Erythroblast (primary cell): ENCODE measurements around the gene PHYHIPL.

Source experiments
- DNase-seq, 2 experiments: peaks; one replicate each; lab custom pipeline; 2025; lab: John Stamatoyannopoulos, UW
- GATA1 ChIP-seq: IDR thresholded peaks from 2 replicates; pipeline ENCODE4 v1.6.1; 2011; ENCODE audit warnings: low read depth, mild to moderate bottlenecking, control low read depth, low read length, moderate library complexity
- POLR2A ChIP-seq: IDR thresholded peaks from 2 replicates; pipeline ENCODE4 v1.6.1; 2011; ENCODE audit warnings: mild to moderate bottlenecking, low read length

PHYHIPL gene

DNA sequence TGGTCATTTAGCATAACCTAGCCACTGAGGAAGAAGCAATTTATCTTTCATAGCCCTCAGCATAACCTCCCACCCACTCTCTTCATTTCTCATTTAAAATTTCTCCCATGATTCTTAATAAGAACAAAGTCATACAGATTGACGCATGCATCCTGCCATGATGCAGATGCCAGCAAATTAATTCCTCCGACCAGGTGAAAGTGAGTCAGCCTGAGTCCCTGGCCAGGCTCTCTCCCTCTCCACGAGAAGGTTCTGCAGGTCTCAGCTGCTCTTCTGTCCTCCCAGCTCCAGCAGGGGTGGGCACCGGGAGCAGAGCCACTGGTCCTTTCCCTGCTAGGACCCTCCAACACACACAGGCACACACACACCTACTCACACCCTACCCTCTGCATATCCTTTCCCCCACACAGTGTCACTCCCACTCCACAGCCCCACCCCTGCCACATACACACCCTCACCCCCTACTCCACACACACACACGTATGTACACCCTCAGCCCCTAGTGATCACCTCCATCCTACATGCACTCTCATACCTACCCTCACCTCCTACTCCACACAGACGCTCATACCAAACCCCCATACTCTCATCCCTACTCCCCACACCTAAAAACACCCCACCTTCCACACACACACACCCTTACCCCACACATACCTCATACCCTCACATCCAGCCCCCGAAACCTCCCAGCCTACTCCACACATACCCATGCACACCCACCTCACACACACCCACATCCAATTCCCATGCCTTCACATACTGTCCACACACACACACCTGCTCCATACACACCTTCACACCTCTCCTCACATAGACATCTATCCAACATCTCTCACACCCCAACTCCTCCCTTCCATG, 107.9 kb downstream of the PHYHIPL start:
- TF ChIP-seq POLR2A (no peak), GATA1 (no peak)
- DNase-seq = no peak

DNA sequence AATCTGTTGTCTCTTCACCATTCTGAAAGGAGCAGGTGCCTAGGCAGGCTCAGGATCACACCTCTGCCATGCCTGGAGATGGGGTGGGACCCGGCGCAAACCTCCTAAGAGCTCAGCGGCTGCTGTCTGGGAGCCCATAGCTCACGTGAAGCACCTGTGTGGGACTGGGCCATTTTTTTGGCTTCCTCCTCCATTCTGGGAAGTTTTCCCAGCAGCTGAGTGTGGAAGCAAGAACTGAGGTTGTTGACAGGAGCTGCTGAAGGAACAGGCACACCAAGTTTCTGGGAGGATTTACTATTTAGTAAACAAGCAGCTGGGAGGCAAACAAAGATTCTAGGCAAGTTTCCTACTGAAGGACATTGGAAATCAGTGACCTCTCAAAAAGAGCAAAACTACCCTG, 108.6 kb downstream of the PHYHIPL start:
- no peak for DNase-seq
- no peak for TF ChIP-seq GATA1
- TF ChIP-seq POLR2A = no peak

DNA sequence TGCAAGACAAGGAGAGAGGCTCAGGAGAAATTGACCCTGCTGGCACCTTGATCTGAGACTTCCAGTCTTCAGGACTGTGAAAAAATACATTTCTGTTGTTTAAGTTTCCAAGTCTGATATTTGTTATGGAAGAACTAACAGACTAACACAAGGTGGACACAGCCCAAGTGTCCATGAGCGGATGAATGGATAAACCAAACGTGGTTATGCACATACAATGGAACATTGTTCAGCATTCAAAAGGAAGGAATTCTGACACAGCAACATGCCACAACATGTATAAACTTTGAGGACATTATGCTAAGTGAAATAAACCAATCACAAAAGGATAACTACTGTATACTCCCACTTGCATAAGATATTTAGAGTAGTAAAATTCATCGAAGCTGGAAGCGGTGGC, 109.4 kb downstream of the PHYHIPL start:
- no peak for DNase-seq
- no peak for TF ChIP-seq GATA1
- no peak for TF ChIP-seq POLR2A

DNA sequence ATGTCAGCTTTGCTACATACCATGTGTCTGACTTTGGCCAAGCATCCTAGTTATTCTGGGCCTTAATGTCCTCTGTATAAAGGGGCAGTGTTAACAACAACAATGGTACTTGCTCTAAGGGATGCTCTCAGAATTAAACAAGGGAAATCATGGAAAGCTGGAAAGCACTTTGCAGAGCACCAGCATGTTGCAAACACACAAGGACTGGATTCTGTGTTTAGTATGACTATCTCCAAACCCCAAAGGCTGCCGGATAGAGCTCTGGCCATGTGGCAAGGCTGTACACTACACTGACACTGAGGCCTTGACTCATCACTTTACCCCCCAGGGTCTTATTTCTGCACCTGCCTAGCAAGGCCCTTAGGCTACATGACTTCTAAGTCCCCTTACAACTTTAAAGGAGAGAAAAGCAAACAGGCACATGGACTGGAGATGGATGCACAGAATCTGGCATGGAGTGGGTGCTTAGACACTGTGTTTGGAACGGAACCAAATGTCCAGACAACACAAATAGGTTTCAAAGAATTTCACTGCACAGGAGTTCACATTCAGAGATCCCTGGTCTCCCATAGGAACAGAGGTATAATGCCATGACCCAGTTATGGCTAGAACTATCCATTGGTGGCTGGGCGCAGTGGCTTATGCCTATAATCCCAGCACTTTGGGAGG, 111.3 kb downstream of the PHYHIPL start:
- TF ChIP-seq POLR2A (no peak), GATA1 (no peak)
- no peak for DNase-seq

DNA sequence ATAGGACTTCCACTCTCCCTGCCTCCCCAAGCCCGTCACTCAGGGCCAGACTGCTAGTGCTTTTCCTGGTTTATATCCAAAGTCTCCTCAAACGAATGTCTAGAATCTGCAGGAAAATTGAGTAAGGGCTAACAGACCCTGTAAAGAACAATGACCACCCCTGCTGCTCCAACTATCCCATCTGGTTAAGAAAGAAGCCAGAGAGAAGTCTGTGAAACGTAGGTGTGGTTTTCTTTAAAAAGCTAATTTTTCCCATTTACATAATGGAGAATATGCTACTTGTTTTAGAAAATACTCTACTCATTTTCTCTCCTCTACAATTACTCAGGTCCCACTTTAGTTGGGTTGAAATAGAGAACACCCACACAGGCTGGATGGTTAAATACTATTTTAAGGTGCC, 113.4 kb downstream of the PHYHIPL start:
- no peak for TF ChIP-seq GATA1
- no peak for TF ChIP-seq POLR2A
- no peak for DNase-seq

DNA sequence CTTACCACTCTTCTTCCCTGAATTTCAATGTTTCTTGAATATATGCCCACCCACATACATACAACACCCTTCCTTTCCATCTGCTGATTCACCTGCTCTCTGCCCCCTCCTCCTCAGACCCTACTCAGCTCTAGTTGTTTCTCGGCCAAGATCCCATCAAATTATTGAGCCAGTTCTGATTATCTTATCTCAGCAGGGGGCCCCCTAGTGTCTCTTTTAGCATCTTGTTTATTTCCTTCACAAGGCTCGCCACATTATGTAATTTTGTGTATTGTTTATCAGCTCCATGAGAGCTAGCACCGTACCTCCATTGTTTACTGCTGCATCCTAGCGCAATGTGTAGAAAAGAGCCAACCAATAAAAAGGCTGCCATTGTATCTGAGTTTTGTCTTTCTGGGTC, 114.0 kb downstream of the PHYHIPL start:
- DNase-seq = no peak
- TF ChIP-seq POLR2A (no peak), GATA1 (no peak)
